ENCODE results near the gene CYP2C19. TPM values are rescaled to one million over a fixed set of nuclear protein-coding genes. Genes with fewer than 3 reads are reported as not detected.
"Not testable (repeated sequence)": the region's sequence is repeated elsewhere in the genome, so short reads cannot be mapped to it uniquely, and the experiment has no call there.

The CYP2C19 gene
- polyA plus RNA-seq, 3 donors, result not detected

- Histone ChIP-seq H3K27me3 (ENCODE audit: control insufficient read depth in 2 of 2, insufficient read depth in 2 of 2, low read length in 2 of 2) (no peaks in the 10 kb centered on the region), H3K9me3 (replicated peaks in 1 of 2; ENCODE audit: control insufficient read depth in 1 of 2, insufficient read depth in 1 of 2, low read length in 2 of 2) (peaks cover 6 to 19% of the 10 kb centered on the region in 2 donors), H4K20me1 (ENCODE audit: insufficient read depth, low read length) (no peaks in the 10 kb centered on the region), H3K4me2 (replicated peaks; ENCODE audit: extremely low read depth, low read length, poor library complexity, severe bottlenecking) (no peak overlapping the region), H3K79me2 (ENCODE audit: insufficient read depth, low read length) (no peaks in the 10 kb centered on the region), H3K4me3 (replicated peaks in 1 of 3; ENCODE audit: low read depth in 2 of 3, low read length in 3 of 3) (no peak overlapping the region), H3K36me3 (replicated peaks in 1 of 2; ENCODE audit: control insufficient read depth in 1 of 2, insufficient read depth in 2 of 2, low read length in 2 of 2) (no peaks in the 10 kb centered on the region), H2AFZ (ENCODE audit: insufficient read depth, low read depth, low read length, poor library complexity, severe bottlenecking) (no peak overlapping the region), H3K4me1 (ENCODE audit: control insufficient read depth in 1 of 2, insufficient read depth in 2 of 2, low read length in 2 of 2) (no peaks in the 10 kb centered on the region), H3K9ac (ENCODE audit: insufficient read depth, low read length, poor library complexity, severe bottlenecking) (no peak overlapping the region), H3K27ac (ENCODE audit: low read depth in 1 of 2, low read length in 2 of 2) (no peak overlapping the region)
- H3K27ac Mint-ChIP-seq, result no peak overlapping the region
- intact Hi-C loops (cut with micrococcal nuclease), result no loop called here
- peaks cover 4 to 15% (median 9%) of the 10 kb centered on the region in 7 donors for H3K9me3 Mint-ChIP-seq
- H3K36me3 Mint-ChIP-seq, result no peaks in the 10 kb centered on the region
- TF ChIP-seq, protein P1, sequence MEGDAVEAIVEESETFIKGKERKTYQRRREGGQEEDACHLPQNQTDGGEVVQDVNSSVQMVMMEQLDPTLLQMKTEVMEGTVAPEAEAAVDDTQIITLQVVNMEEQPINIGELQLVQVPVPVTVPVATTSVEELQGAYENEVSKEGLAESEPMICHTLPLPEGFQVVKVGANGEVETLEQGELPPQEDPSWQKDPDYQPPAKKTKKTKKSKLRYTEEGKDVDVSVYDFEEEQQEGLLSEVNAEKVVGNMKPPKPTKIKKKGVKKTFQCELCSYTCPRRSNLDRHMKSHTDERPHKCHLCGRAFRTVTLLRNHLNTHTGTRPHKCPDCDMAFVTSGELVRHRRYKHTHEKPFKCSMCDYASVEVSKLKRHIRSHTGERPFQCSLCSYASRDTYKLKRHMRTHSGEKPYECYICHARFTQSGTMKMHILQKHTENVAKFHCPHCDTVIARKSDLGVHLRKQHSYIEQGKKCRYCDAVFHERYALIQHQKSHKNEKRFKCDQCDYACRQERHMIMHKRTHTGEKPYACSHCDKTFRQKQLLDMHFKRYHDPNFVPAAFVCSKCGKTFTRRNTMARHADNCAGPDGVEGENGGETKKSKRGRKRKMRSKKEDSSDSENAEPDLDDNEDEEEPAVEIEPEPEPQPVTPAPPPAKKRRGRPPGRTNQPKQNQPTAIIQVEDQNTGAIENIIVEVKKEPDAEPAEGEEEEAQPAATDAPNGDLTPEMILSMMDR (IDR thresholded peaks at IDR 0.05), result no peak
- no peak for DNase-seq
- H3K4me1 Mint-ChIP-seq, result no peaks in the 10 kb centered on the region
- peaks cover 0 to 2% (median 0%) of the 10 kb centered on the region in 3 donors for H3K27me3 Mint-ChIP-seq (ENCODE audit: low read depth in 3 of 3)
- WGBS (ENCODE audit: insufficient coverage), result no CpG with 5 or more reads among the region's 1 CpG
- H3K4me3 Mint-ChIP-seq, result no peak overlapping the region
Observed at GRCh38 chr10:94803307-94803706, 40.8 kb downstream of the CYP2C19 start.

DNA sequence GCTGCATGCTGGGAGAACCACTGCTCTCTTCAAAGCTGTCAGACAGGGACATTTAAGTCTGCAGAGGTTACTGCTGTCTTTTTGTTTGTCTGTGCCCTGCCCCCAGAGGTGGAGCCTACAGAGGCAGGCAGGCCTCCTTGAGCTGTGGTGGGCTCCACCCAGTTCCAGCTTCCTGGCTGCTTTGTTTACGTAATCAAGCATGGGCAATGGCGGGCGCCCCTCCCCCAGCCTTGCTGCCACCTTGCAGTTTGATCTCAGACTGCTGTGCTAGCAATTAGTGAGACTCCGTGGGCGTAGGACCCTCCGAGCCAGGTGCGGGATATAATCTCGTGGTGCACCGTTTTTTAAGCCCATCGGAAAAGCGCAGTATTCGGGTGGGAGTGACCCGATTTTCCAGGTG is 67.5 kb downstream of the CYP2C19 start:
- H3K4me3 ChIP-seq (replicated peaks in 1 of 3; ENCODE audit: low read depth in 2 of 3, low read length in 3 of 3); H3K9ac ChIP-seq (ENCODE audit: insufficient read depth, low read length, poor library complexity, severe bottlenecking); H3K36me3 ChIP-seq (replicated peaks in 1 of 2; ENCODE audit: control insufficient read depth in 1 of 2, insufficient read depth in 2 of 2, low read length in 2 of 2); H3K9me3 ChIP-seq (replicated peaks in 1 of 2; ENCODE audit: control insufficient read depth in 1 of 2, insufficient read depth in 1 of 2, low read length in 2 of 2); H3K4me2 ChIP-seq (replicated peaks; ENCODE audit: extremely low read depth, low read length, poor library complexity, severe bottlenecking); H3K27ac Mint-ChIP-seq; H3K27me3 Mint-ChIP-seq (ENCODE audit: low read depth in 3 of 3); H2AFZ ChIP-seq (ENCODE audit: insufficient read depth, low read depth, low read length, poor library complexity, severe bottlenecking); H3K4me1 ChIP-seq (ENCODE audit: control insufficient read depth in 1 of 2, insufficient read depth in 2 of 2, low read length in 2 of 2); intact Hi-C loops (cut with micrococcal nuclease); H3K4me3 Mint-ChIP-seq; H3K4me1 Mint-ChIP-seq; H3K79me2 ChIP-seq (ENCODE audit: insufficient read depth, low read length); H4K20me1 ChIP-seq (ENCODE audit: insufficient read depth, low read length); DNase-seq; H3K27me3 ChIP-seq (ENCODE audit: control insufficient read depth in 2 of 2, insufficient read depth in 2 of 2, low read length in 2 of 2); H3K27ac ChIP-seq (ENCODE audit: low read depth in 1 of 2, low read length in 2 of 2); H3K36me3 Mint-ChIP-seq: not testable (repeated sequence)
- 81% methylated on average over 3 of the region's 13 CpGs for WGBS (ENCODE audit: insufficient coverage)
- peaks cover 7 to 19% (median 17%) of the 10 kb centered on the region in 7 donors for H3K9me3 Mint-ChIP-seq
